OCI-M2 (cell line): ENCODE results near the gene DENND5A.

Experiments used
- DNase-seq: peaks from one replicate; lab custom pipeline; 2025; ENCODE audit not compliant: unreplicated experiment; lab: John Stamatoyannopoulos, UW

The DENND5A gene

GRCh38 chr11:9141186-9141585 is 124.0 kb downstream of the DENND5A start:
- no peak for DNase-seq

GRCh38 chr11:9139628-9140357 is 125.4 kb downstream of the DENND5A start:
- no peak for DNase-seq

- DNase-seq: no peak
Observed at GRCh38 chr11:9138612-9139579, 126.3 kb downstream of the DENND5A start.

GRCh38 chr11:9138133-9138453 is 127.1 kb downstream of the DENND5A start:
- DNase-seq: no peak

GRCh38 chr11:9137293-9138132 is 127.6 kb downstream of the DENND5A start:
- DNase-seq: no peak

- DNase-seq: no peak
Observed at GRCh38 chr11:9136741-9137140, 128.4 kb downstream of the DENND5A start.

- no peak for DNase-seq
Observed at GRCh38 chr11:9133956-9134355, 131.2 kb downstream of the DENND5A start.

GRCh38 chr11:9132203-9132878 is 132.8 kb downstream of the DENND5A start:
- no peak for DNase-seq

- no peak for DNase-seq
Observed at GRCh38 chr11:9130297-9130696, 134.9 kb downstream of the DENND5A start.

- DNase-seq: no peak
Observed at GRCh38 chr11:9126636-9127035, 138.5 kb downstream of the DENND5A start.

GRCh38 chr11:9125185-9125886 is 139.8 kb downstream of the DENND5A start:
- DNase-seq: no peak

GRCh38 chr11:9123595-9124304 is 141.4 kb downstream of the DENND5A start:
- DNase-seq: no peak

GRCh38 chr11:9121469-9121796 is 143.7 kb downstream of the DENND5A start:
- no peak for DNase-seq

- no peak for DNase-seq
Observed at GRCh38 chr11:9120664-9121468, 144.3 kb downstream of the DENND5A start.

GRCh38 chr11:9118277-9118676 is 146.9 kb downstream of the DENND5A start:
- DNase-seq: no peak

- DNase-seq: no peak
Observed at GRCh38 chr11:9112075-9112474, 153.1 kb downstream of the DENND5A start.

- DNase-seq: no peak
Observed at GRCh38 chr11:9109858-9110731, 155.1 kb downstream of the DENND5A start.

GRCh38 chr11:9104580-9104979 is 160.6 kb downstream of the DENND5A start:
- DNase-seq: no peak
